K562 (cell line): Measurements from ENCODE around the gene ZC3H11A. TPM values are rescaled to one million over a fixed set of nuclear protein-coding genes. Genes with fewer than 3 reads are reported as not detected.
A peak's percentile ranks its signal among the peaks of the same experiment; 100 is the strongest.

ENCODE experiments used
- ATAC-seq: fragments of 200-7000 bp; cut with Tn5 transposase; 3 replicates; pipeline ENCODE4 v1.9.1; 2020; ENCODE audit warnings: moderate library complexity
- BruUV-seq: library from RNA; stranded (reverse); fragments of 400-500 nt; replicated peaks from 2 replicates; lab custom pipeline; 2021; lab: Mats Ljungman, UMichigan
- CTCF ChIA-PET: fragments of 300-600 bp; formaldehyde crosslinking; extraction: SDS; loops from one replicate; lab custom pipeline; 2021; ENCODE audit warnings: low intra/inter-chr PET ratio; lab: Yijun Ruan, JAX
- POLR2A ChIA-PET: fragments of 300-600, 350-650 bp; sonication (Branson Sonifier 250); formaldehyde crosslinking; extraction: SDS; loops from one replicate; lab custom pipeline; 2021; ENCODE audit warnings: antibody characterized with exemption, inconsistent platforms; lab: Yijun Ruan, JAX
- DNase-seq, 4 experiments: peaks; one replicate each; pipeline versions ENCODE4 v3.0.0 to v3.0.0-alpha.2; 2011 to 2018; ENCODE audit warnings: low spot score in 3 of 4, mixed read lengths in 3 of 4; ENCODE audit errors: extremely low read depth in 1 of 4
- FAIRE-seq: peaks from 2 replicates; lab custom pipeline; 2011; peaks lifted over from hg19 to GRCh38; lab: Jason Lieb, UNC
- H2AFZ ChIP-seq: 2 replicates; pipeline ENCODE4 v1.6.0; 2011; ENCODE audit warnings: low read depth, low read length, control low read depth, inconsistent platforms
- H3K27ac ChIP-seq: fragments of 200-600 bp; 3 replicates; pipeline ENCODE4 v1.8.0; 2011; ENCODE audit warnings: low read depth, mild to moderate bottlenecking, control low read depth, inconsistent platforms, low read length, moderate library complexity, mixed read lengths; ENCODE audit errors: extremely low read depth
- H3K27me3 ChIP-seq, 2 experiments: fragments of 300-600 bp in 1 of 2; 2 replicates in 1 of 2; 3 replicates in 1 of 2; pipeline versions ENCODE4 v1.6.0 to v1.8.0; 2011; ENCODE audit warnings: inconsistent platforms in 2 of 2, low read length in 2 of 2, mild to moderate bottlenecking in 1 of 2, mixed read lengths in 1 of 2, moderate library complexity in 1 of 2; ENCODE audit not compliant: control insufficient read depth in 2 of 2, insufficient read depth in 2 of 2
- H3K36me3 ChIP-seq: fragments of 300-600 bp; 3 replicates; pipeline ENCODE4 v1.8.0; 2011; ENCODE audit warnings: mild to moderate bottlenecking, low read length, inconsistent platforms; ENCODE audit not compliant: control insufficient read depth, insufficient read depth
- H3K4me1 ChIP-seq, 2 experiments: fragments of 200-600 bp in 1 of 2; replicated peaks in 1 of 2; 2 replicates in 1 of 2; 3 replicates in 1 of 2; pipeline versions ENCODE4 v1.5.1 to v1.8.0; 2011; ENCODE audit warnings: inconsistent platforms in 2 of 2, low read length in 2 of 2, mild to moderate bottlenecking in 1 of 2, mixed read lengths in 1 of 2, moderate library complexity in 1 of 2; ENCODE audit not compliant: control insufficient read depth in 2 of 2, insufficient read depth in 2 of 2
- H3K4me2 ChIP-seq: 2 replicates; pipeline ENCODE4 v1.6.1; 2011; ENCODE audit warnings: low read length, control low read depth, inconsistent platforms, mixed read lengths; ENCODE audit not compliant: insufficient read depth
- H3K4me3 ChIP-seq: fragments of 200-600 bp; sonication (generic), shearing (Covaris generic); 2 replicates; pipeline ENCODE4 v1.5.1; 2016; ENCODE audit warnings: control low read depth, inconsistent platforms
- H3K79me2 ChIP-seq: fragments of 200-600 bp; 3 replicates; pipeline ENCODE4 v1.8.0; 2011; ENCODE audit warnings: low read length, inconsistent platforms; ENCODE audit not compliant: control insufficient read depth, insufficient read depth
- H3K9ac ChIP-seq, 2 experiments: 2 replicates each; pipeline versions ENCODE4 v1.6.0 to v1.6.1; 2011; ENCODE audit warnings: low read depth in 2 of 2, low read length in 2 of 2, control low read depth in 1 of 2, inconsistent platforms in 1 of 2, mild to moderate bottlenecking in 1 of 2, mixed read lengths in 1 of 2; ENCODE audit not compliant: insufficient read depth in 1 of 2
- H3K9me1 ChIP-seq: one replicate; pipeline ENCODE4 v1.6.0; 2011; ENCODE audit warnings: inconsistent platforms, mild to moderate bottlenecking, low read length, moderate library complexity; ENCODE audit not compliant: control insufficient read depth, insufficient read depth
- H3K9me3 ChIP-seq: replicated peaks from 2 replicates; pipeline ENCODE4 v1.5.1; 2011; ENCODE audit warnings: low read depth, low read length, inconsistent platforms; ENCODE audit not compliant: control insufficient read depth, insufficient read depth
- H4K20me1 ChIP-seq: replicated peaks from 2 replicates; pipeline ENCODE4 v1.6.1; 2011; ENCODE audit warnings: low read length, inconsistent platforms, mixed read lengths; ENCODE audit not compliant: control insufficient read depth, insufficient read depth
- C11orf30 ChIP-seq: fragments of 450-650 bp; IDR thresholded peaks from 2 replicates; pipeline ENCODE4 v1.6.1; 2016; ENCODE audit warnings: low read depth, mild to moderate bottlenecking
- CHD4 ChIP-seq: fragments of 200-600 bp; sonication (generic); IDR thresholded peaks from 3 replicates; pipeline ENCODE4 v1.6.1; 2012; ENCODE audit warnings: low read depth, mild to moderate bottlenecking, mixed read lengths, low read length, inconsistent platforms; ENCODE audit not compliant: insufficient read depth, insufficient replicate concordance, poor library complexity, severe bottlenecking
- DMBX1 ChIP-seq: fragments of 250-450 bp; sonication (Bioruptor Pico); IDR thresholded peaks from 2 replicates; pipeline ENCODE4 v1.8.0; 2022; ENCODE audit warnings: inconsistent platforms, mild to moderate bottlenecking, moderate library complexity, borderline replicate concordance
- EP300 ChIP-seq: IDR thresholded peaks from 2 replicates; pipeline ENCODE4 v1.6.1; 2012; ENCODE audit warnings: low read length, improper control_type of control experiment
- GTF2A2 ChIP-seq: IDR thresholded peaks from 2 replicates; pipeline ENCODE4 v1.6.1; 2016; ENCODE audit warnings: mild to moderate bottlenecking, missing genetic modification characterization, missing compliant biosample characterization
- HNRNPLL ChIP-seq: fragments of 200-400 bp; formaldehyde crosslinking; IDR thresholded peaks from 2 replicates; pipeline ENCODE4 v1.6.1; 2017; ENCODE audit warnings: low read length, low read depth, mild to moderate bottlenecking; ENCODE audit not compliant: poor library complexity, severe bottlenecking
- IRF9 ChIP-seq: fragments of 450-650 bp; IDR thresholded peaks from 2 replicates; pipeline ENCODE4 v1.6.1; 2016; ENCODE audit warnings: missing biosample characterization, missing genetic modification characterization
- MEF2D ChIP-seq: conservative IDR thresholded peaks from 2 replicates; pipeline ENCODE4 v1.6.1; 2016; ENCODE audit warnings: low read depth, missing genetic modification characterization, missing compliant biosample characterization
- MYC ChIP-seq, 2 experiments: fragments of 250-450 bp in 1 of 2; sonication (Bioruptor Pico) in 1 of 2; IDR thresholded peaks; 2 replicates each; pipeline versions ENCODE4 v1.5.1 to v1.6.1; 2012 to 2021; ENCODE audit warnings: low read depth in 2 of 2, borderline replicate concordance in 1 of 2, improper control_type of control experiment in 1 of 2, low read length in 1 of 2, mild to moderate bottlenecking in 1 of 2, moderate library complexity in 1 of 2
- NBN ChIP-seq: fragments of 450-650 bp; IDR thresholded peaks from 2 replicates; pipeline ENCODE4 v1.6.1; 2016; ENCODE audit warnings: low read depth, mild to moderate bottlenecking
- NR4A1 ChIP-seq, 2 experiments: fragments of 250-450 bp in 1 of 2; fragments of 450-650 bp in 1 of 2; sonication (Bioruptor Pico) in 1 of 2; IDR thresholded peaks; 2 replicates each; pipeline versions ENCODE4 v1.4.0 to v1.6.1; 2016 to 2020; ENCODE audit warnings: mild to moderate bottlenecking in 2 of 2, missing compliant biosample characterization in 1 of 2, missing genetic modification characterization in 1 of 2, moderate library complexity in 1 of 2
- PPARD ChIP-seq: fragments of 250-450 bp; sonication (Bioruptor Pico); IDR thresholded peaks from 2 replicates; pipeline ENCODE4 v1.8.0; 2022; ENCODE audit warnings: inconsistent platforms, mild to moderate bottlenecking, moderate library complexity
- PTRF ChIP-seq: fragments of 450-650 bp; IDR thresholded peaks from 2 replicates; pipeline ENCODE4 v1.6.1; 2016; ENCODE audit warnings: mild to moderate bottlenecking, missing genetic modification characterization, missing compliant biosample characterization
- SMAD3 ChIP-seq: fragments of 450-650 bp; formaldehyde crosslinking; conservative IDR thresholded peaks from 2 replicates; pipeline ENCODE4 v1.4.0; 2020; ENCODE audit warnings: mild to moderate bottlenecking
- SMAD4 ChIP-seq: fragments of 250-450 bp; sonication (Bioruptor Pico); conservative IDR thresholded peaks from 2 replicates; pipeline ENCODE4 v1.8.0; 2021; ENCODE audit warnings: inconsistent platforms, mild to moderate bottlenecking, moderate library complexity
- THRAP3 ChIP-seq: fragments of 450-650 bp; IDR thresholded peaks from 2 replicates; pipeline ENCODE4 v1.6.1; 2016; ENCODE audit warnings: mild to moderate bottlenecking, inconsistent platforms, borderline replicate concordance
- ZKSCAN8 ChIP-seq: fragments of 200-800 bp; sonication (Bioruptor generic); IDR thresholded peaks from 2 replicates; pipeline ENCODE4 v1.6.1; 2016; ENCODE audit warnings: missing genetic modification characterization, missing compliant biosample characterization
- ZNF175 ChIP-seq: fragments of 200-800 bp; sonication (Bioruptor generic); IDR thresholded peaks from 2 replicates; pipeline ENCODE4 v1.6.1; 2016; ENCODE audit warnings: low read depth, mild to moderate bottlenecking, missing genetic modification characterization, missing compliant biosample characterization
- ZNF551 ChIP-seq: fragments of 250-450 bp; sonication (Bioruptor Pico); IDR thresholded peaks from 2 replicates; pipeline ENCODE4 v1.5.0; 2021; ENCODE audit warnings: mild to moderate bottlenecking, moderate library complexity
- ZNF707 ChIP-seq: fragments of 250-450 bp; sonication (Bioruptor Pico); conservative IDR thresholded peaks from 2 replicates; pipeline ENCODE4 v1.8.0; 2022; ENCODE audit warnings: inconsistent platforms, mild to moderate bottlenecking, moderate library complexity
- ZNF764 ChIP-seq: fragments of 250-450 bp; sonication (Bioruptor Pico); IDR thresholded peaks from 2 replicates; pipeline ENCODE4 v1.4.0; 2020; ENCODE audit warnings: low read depth, mild to moderate bottlenecking, moderate library complexity
- ZNF77 ChIP-seq: fragments of 250-450 bp; sonication (Bioruptor Pico); IDR thresholded peaks from 2 replicates; pipeline ENCODE4 v1.5.0; 2020
- WGBS: fragments of 100-300 bp; shearing (Covaris generic); methylation state at CpG from one replicate; pipeline ENCODE4 v1.1.6; 2016; ENCODE audit warnings: low coverage, mixed read lengths; ENCODE audit not compliant: insufficient coverage; ENCODE audit errors: missing lambda C conversion rate; 5-methylcytosine and 5-hydroxymethylcytosine counted together
- in situ Hi-C: fragments of 300-500 bp; cut with MboI; formaldehyde crosslinking; loops from 4 replicates; pipeline ENCODE4 v1.15.0; 2018; ENCODE audit warnings: inconsistent platforms, mixed read lengths
- intact Hi-C: fragments of 100-400 bp; cut with micrococcal nuclease; formaldehyde crosslinking; loops from 2 replicates; pipeline ENCODE4 v1.14.2; 2022
- polyA plus RNA-seq, 8 experiments: library from polyadenylated mRNA; depleted of rRNA in 4 of 8; stranded (reverse) in 5 of 8; unstranded in 3 of 8; fragments of >200 nt; fragmentation: Nextera tagmentation in 2 of 8; fragmentation: Illumina TruSeq in 1 of 8; extraction: Ambion mirVana in 2 of 8; extraction: Trizol in 1 of 8; gene quantifications; 2 replicates each; pipeline versions ENCODE4 v1.2.1 to v1.2.3, GENCODE V29; 2011 to 2014; ENCODE audit warnings: inconsistent platforms in 1 of 8, missing spikeins in 1 of 8
- total RNA-seq, 7 experiments: library from RNA; depleted of rRNA in 6 of 7; stranded (reverse); fragments of >200 nt in 6 of 7; fragmentation: Illumina TruSeq in 2 of 7; extraction: Trizol in 2 of 7; gene quantifications; 2 replicates each; pipeline versions ENCODE4 v1.2.1 to v1.2.3, GENCODE V29; 2011 to 2021; ENCODE audit warnings: low replicate concordance in 1 of 7
- TF ChIP-seq, protein P1 (sequence below): fragments of 250-450 bp; sonication (Bioruptor Pico); IDR thresholded peaks from 2 replicates; pipeline ENCODE4 v1.5.0; 2021

The ZC3H11A gene
- total and polyA plus RNA-seq, 9 of the 15 experiments (the other 6 are each of a cell fraction or from before 2014, with no cell fraction given) = 34.2 to 137 (median 102) TPM

DNA sequence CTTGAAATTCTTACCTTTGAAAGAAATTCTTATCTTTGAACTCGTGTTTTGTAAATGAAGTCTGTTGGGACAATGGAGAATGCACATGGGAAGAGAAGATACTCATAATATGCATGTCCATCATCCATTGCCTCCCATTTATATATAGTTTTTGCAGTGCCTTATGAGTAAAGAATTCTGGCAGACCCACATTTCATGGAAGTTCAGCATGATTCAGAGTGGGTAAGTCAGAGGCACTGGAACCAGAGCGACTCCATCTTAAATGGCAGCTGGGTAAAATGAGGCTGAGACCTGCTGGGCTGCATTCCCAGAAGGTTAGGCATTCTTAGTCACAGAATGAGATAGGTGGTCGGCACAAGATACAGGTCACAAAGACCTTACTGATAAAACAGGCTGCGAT lies 16.6 kb upstream of the ZC3H11A start:
- CTCF ChIA-PET = no interaction called here
- no peak for FAIRE-seq
- peak; percentile 79; the same call in 1 of the 2 replicates for TF ChIP-seq DMBX1
- TF ChIP-seq HNRNPLL = no peak
- TF ChIP-seq ZNF551 (CRISPR knock-in tag) = no peak
- no peak for TF ChIP-seq EP300
- TF ChIP-seq ZNF707 (CRISPR knock-in tag) = no peak
- TF ChIP-seq CHD4 = no peak
- no peak for TF ChIP-seq SMAD3
- TF ChIP-seq ZNF77 (CRISPR knock-in tag) = no peak
- TF ChIP-seq SMAD4 (CRISPR knock-in tag) = 0 out of 2 replicates have a peak, but pooled peaks have one; percentile 43
- TF ChIP-seq C11orf30 = no peak
- TF ChIP-seq GTF2A2 = peak; percentile 58; the same call in 1 of the 2 replicates
- TF ChIP-seq IRF9 (tag) = peak; percentile 51; the same call in 1 of the 2 replicates
- no peak for TF ChIP-seq THRAP3
- no peak for TF ChIP-seq ZNF764 (CRISPR knock-in tag)
- TF ChIP-seq PTRF = peak; percentile 82; the same call in 1 of the 2 replicates
- no peak for TF ChIP-seq MYC (IDR thresholded peaks at IDR 0.05; ENCODE audit: low read depth, low read length)
- TF ChIP-seq MYC (CRISPR knock-in tag; IDR thresholded peaks at IDR 0.05; ENCODE audit: borderline replicate concordance, low read depth) = no peak
- TF ChIP-seq MEF2D (tag) = peak; percentile 87
- no peak for TF ChIP-seq NR4A1 (CRISPR knock-in tag; IDR thresholded peaks at IDR 0.05)
- TF ChIP-seq NR4A1 (tag; IDR thresholded peaks at IDR 0.05) = peak; percentile 71; the same call in 1 of the 2 replicates
- TF ChIP-seq, protein P1, sequence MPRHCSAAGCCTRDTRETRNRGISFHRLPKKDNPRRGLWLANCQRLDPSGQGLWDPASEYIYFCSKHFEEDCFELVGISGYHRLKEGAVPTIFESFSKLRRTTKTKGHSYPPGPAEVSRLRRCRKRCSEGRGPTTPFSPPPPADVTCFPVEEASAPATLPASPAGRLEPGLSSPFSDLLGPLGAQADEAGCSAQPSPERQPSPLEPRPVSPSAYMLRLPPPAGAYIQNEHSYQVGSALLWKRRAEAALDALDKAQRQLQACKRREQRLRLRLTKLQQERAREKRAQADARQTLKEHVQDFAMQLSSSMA = no peak
- no peak for TF ChIP-seq NBN
- TF ChIP-seq ZKSCAN8 (CRISPR knock-in tag) = no peak
- TF ChIP-seq PPARD (CRISPR knock-in tag) = no peak
- TF ChIP-seq ZNF175 = no peak

More for the DNA sequence above, 16.6 kb upstream of the ZC3H11A start:
- no peaks in the 10 kb centered on the region for H3K9me1 ChIP-seq
- H3K36me3 ChIP-seq = no peaks in the 10 kb centered on the region
- no peak overlapping the region for H3K9ac ChIP-seq
- WGBS = 46% methylated on average over 4 of the region's 4 CpGs
- no peak for ATAC-seq
- no peak overlapping the region for H3K4me2 ChIP-seq
- no peaks in the 10 kb centered on the region for H3K9me3 ChIP-seq
- H3K79me2 ChIP-seq = no peaks in the 10 kb centered on the region
- no peak for DNase-seq
- H3K27ac ChIP-seq = no peak overlapping the region
- POLR2A ChIA-PET = no interaction called here
- H3K4me1 ChIP-seq = no peaks in the 10 kb centered on the region; a peak in 2 of 5 replicates
- H4K20me1 ChIP-seq = no peaks in the 10 kb centered on the region
- in situ Hi-C loops = no loop called here
- intact Hi-C loops = loop anchor here (5.0 to 10.0 kb wide), 2 partner anchors 66 to 154 kb away; partner anchors contain the start of gene ATP2B4
- H3K27me3 ChIP-seq = peaks cover 5 to 8% of the 10 kb centered on the region in 2 experiments; a peak in 3 of 5 replicates
- no peak overlapping the region for H3K4me3 ChIP-seq
- no TSS peak for BruUV-seq
- peak overlapping the region; percentile 66; the same call in 1 of the 2 replicates for H2AFZ ChIP-seq
